Measurements from ENCODE around the gene FBXO38. TPM values are rescaled to one million over a fixed set of nuclear protein-coding genes. Genes with fewer than 3 reads are reported as not detected.

Gene FBXO38
- polyA plus RNA-seq, 1 of the 3 experiments (the other 2 are of a cell fraction) = 15.5 TPM

GRCh38 chr5:148437249-148437648 is 53.5 kb downstream of the FBXO38 start:
- CTCF ChIA-PET = interaction anchor here (0.6 to 2.6 kb wide), 6 partner anchors 100 to 296 kb away, joined by 3 to 22 read pairs (median 4); no protein-coding TSS in a partner anchor
- Histone ChIP-seq H3K9me2 (no peaks in the 10 kb centered on the region), H4K20me1 (ENCODE audit: insufficient read depth) (no peaks in the 10 kb centered on the region), H3F3A (replicated peaks; ENCODE audit: insufficient read depth) (peaks cover 4% of the 10 kb centered on the region), H3K9me3 (no peaks in the 10 kb centered on the region; the same call in 1 of the 2 replicates), H3K9ac (no peak overlapping the region), H3K4me3 (ENCODE audit: low read depth in 2 of 2, low read length in 1 of 2) (no peak overlapping the region), H3K27ac (ENCODE audit: low read depth in 2 of 2, low read length in 1 of 2) (no peak overlapping the region), H3K27me3 (ENCODE audit: insufficient read depth) (no peaks in the 10 kb centered on the region), H2AFZ (ENCODE audit: low read depth) (no peak overlapping the region), H3K4me2 (no peak overlapping the region), H3K4me1 (ENCODE audit: control insufficient read depth in 1 of 2, insufficient read depth in 2 of 2, low read depth in 1 of 2, low read length in 1 of 2) (no peaks in the 10 kb centered on the region), H3K79me2 (ENCODE audit: insufficient read depth) (no peaks in the 10 kb centered on the region), H3K36me3 (replicated peaks in 1 of 2; ENCODE audit: control insufficient read depth in 1 of 2, insufficient read depth in 2 of 2, low read length in 1 of 2) (peaks cover 87 to 91% of the 10 kb centered on the region in 2 experiments)
- no peak for TF ChIP-seq MXI1 (IDR thresholded peaks at IDR 0.05; ENCODE audit: low read depth, low read length)
- no peak for TF ChIP-seq MAX (IDR thresholded peaks at IDR 0.05; ENCODE audit: low read depth)
- TF ChIP-seq RAD21 (IDR thresholded peaks at IDR 0.05; ENCODE audit: low read length) = no peak
- TF ChIP-seq NFIC (IDR thresholded peaks at IDR 0.05; ENCODE audit: borderline replicate concordance) = no peak
- no peak for TF ChIP-seq FOSL2 (IDR thresholded peaks at IDR 0.05; ENCODE audit: borderline replicate concordance, low read depth)
- TF ChIP-seq, protein P1, sequence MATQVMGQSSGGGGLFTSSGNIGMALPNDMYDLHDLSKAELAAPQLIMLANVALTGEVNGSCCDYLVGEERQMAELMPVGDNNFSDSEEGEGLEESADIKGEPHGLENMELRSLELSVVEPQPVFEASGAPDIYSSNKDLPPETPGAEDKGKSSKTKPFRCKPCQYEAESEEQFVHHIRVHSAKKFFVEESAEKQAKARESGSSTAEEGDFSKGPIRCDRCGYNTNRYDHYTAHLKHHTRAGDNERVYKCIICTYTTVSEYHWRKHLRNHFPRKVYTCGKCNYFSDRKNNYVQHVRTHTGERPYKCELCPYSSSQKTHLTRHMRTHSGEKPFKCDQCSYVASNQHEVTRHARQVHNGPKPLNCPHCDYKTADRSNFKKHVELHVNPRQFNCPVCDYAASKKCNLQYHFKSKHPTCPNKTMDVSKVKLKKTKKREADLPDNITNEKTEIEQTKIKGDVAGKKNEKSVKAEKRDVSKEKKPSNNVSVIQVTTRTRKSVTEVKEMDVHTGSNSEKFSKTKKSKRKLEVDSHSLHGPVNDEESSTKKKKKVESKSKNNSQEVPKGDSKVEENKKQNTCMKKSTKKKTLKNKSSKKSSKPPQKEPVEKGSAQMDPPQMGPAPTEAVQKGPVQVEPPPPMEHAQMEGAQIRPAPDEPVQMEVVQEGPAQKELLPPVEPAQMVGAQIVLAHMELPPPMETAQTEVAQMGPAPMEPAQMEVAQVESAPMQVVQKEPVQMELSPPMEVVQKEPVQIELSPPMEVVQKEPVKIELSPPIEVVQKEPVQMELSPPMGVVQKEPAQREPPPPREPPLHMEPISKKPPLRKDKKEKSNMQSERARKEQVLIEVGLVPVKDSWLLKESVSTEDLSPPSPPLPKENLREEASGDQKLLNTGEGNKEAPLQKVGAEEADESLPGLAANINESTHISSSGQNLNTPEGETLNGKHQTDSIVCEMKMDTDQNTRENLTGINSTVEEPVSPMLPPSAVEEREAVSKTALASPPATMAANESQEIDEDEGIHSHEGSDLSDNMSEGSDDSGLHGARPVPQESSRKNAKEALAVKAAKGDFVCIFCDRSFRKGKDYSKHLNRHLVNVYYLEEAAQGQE (IDR thresholded peaks at IDR 0.05; ENCODE audit: low read depth, low read length) = no peak
- TF ChIP-seq SIN3A (IDR thresholded peaks at IDR 0.05; ENCODE audit: borderline replicate concordance, low read depth, low read length) = no peak
- no peak for TF ChIP-seq GABPA (IDR thresholded peaks at IDR 0.05; ENCODE audit: low read depth)
- TF ChIP-seq, protein P2, sequence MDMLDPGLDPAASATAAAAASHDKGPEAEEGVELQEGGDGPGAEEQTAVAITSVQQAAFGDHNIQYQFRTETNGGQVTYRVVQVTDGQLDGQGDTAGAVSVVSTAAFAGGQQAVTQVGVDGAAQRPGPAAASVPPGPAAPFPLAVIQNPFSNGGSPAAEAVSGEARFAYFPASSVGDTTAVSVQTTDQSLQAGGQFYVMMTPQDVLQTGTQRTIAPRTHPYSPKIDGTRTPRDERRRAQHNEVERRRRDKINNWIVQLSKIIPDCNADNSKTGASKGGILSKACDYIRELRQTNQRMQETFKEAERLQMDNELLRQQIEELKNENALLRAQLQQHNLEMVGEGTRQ (IDR thresholded peaks at IDR 0.05; ENCODE audit: borderline replicate concordance, low read depth, low read length) = no peak
- TF ChIP-seq CHD2 (IDR thresholded peaks at IDR 0.05; ENCODE audit: low read length, partially characterized antibody) = no peak
- TF ChIP-seq, protein P3, sequence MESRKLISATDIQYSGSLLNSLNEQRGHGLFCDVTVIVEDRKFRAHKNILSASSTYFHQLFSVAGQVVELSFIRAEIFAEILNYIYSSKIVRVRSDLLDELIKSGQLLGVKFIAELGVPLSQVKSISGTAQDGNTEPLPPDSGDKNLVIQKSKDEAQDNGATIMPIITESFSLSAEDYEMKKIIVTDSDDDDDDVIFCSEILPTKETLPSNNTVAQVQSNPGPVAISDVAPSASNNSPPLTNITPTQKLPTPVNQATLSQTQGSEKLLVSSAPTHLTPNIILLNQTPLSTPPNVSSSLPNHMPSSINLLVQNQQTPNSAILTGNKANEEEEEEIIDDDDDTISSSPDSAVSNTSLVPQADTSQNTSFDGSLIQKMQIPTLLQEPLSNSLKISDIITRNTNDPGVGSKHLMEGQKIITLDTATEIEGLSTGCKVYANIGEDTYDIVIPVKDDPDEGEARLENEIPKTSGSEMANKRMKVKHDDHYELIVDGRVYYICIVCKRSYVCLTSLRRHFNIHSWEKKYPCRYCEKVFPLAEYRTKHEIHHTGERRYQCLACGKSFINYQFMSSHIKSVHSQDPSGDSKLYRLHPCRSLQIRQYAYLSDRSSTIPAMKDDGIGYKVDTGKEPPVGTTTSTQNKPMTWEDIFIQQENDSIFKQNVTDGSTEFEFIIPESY (IDR thresholded peaks at IDR 0.05; ENCODE audit: borderline replicate concordance, low read depth) = no peak
- TF ChIP-seq POLR2AphosphoS5 (IDR thresholded peaks at IDR 0.05; ENCODE audit: low read depth, low read length) = no peak
- TF ChIP-seq EZH2phosphoT487 (IDR thresholded peaks at IDR 0.05; ENCODE audit: borderline replicate concordance, low read depth) = no peak
- no peak for TF ChIP-seq TCF12 (IDR thresholded peaks at IDR 0.05)
- no peak for TF ChIP-seq RFX5 (IDR thresholded peaks at IDR 0.05; ENCODE audit: low read length)
- TF ChIP-seq, protein P4, sequence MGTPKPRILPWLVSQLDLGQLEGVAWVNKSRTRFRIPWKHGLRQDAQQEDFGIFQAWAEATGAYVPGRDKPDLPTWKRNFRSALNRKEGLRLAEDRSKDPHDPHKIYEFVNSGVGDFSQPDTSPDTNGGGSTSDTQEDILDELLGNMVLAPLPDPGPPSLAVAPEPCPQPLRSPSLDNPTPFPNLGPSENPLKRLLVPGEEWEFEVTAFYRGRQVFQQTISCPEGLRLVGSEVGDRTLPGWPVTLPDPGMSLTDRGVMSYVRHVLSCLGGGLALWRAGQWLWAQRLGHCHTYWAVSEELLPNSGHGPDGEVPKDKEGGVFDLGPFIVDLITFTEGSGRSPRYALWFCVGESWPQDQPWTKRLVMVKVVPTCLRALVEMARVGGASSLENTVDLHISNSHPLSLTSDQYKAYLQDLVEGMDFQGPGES (IDR thresholded peaks at IDR 0.05; ENCODE audit: low read depth, low read length) = no peak
- no peak for TF ChIP-seq SMC3 (IDR thresholded peaks at IDR 0.05; ENCODE audit: low read depth, low read length)
- TF ChIP-seq, protein P5, sequence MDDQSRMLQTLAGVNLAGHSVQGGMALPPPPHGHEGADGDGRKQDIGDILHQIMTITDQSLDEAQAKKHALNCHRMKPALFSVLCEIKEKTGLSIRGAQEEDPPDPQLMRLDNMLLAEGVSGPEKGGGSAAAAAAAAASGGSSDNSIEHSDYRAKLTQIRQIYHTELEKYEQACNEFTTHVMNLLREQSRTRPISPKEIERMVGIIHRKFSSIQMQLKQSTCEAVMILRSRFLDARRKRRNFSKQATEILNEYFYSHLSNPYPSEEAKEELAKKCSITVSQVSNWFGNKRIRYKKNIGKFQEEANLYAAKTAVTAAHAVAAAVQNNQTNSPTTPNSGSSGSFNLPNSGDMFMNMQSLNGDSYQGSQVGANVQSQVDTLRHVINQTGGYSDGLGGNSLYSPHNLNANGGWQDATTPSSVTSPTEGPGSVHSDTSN (IDR thresholded peaks at IDR 0.05) = no peak
- TF ChIP-seq RXRA (IDR thresholded peaks at IDR 0.05; ENCODE audit: borderline replicate concordance, low read depth) = no peak
- POLR2A ChIA-PET = no interaction called here
- DNase-seq = no peak
- 75% methylated on average over 6 of the region's 6 CpGs for WGBS (ENCODE audit: low lambda C conversion rate)
